ENCODE data around the gene MUC6.

The MUC6 gene

DNA sequence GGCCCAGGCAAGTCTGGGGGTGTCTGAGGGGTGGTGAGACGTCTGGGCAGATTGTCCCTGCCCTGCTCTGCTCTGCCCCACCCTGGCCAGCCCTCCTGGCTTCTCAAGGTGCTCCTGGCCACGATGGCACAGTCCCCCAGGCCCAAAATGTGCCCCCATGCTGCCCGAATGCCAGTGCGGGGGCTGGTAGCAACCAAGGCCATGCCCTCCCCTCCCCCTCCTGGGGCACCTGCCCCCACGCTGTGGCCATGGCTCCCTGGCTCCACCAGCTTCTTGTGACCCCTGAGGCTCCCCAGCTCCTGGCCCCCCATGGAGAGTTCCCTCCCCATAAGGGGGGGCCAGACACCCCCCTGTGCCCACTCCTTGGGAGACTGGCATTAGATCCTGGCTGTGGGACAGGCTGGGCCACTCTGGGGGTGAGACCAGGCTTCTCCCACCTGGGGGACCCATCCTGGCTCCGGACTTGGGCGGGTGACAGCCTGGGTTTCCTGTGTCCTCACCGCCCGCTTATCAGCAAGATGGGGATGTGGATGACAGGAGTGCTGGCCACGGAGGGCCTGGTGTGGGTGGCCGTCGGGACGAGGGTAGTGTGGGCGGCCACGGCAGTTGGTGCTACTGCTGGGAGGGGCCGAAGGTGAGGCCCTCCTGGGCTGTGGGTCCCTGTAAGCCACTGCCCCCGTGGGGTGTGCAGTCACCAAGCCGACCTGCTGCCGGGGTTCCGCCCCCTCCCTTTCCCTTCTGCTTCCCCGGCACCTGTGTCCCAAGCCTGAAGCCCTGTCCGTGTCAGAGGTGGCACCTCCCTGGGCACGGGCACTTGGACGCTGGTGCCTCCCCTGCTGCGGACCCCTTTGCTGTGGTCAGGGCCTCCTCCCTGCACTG is 15.9 kb upstream of the MUC6 start:
- DNase-seq (ENCODE audit: low spot score): no peak

DNA sequence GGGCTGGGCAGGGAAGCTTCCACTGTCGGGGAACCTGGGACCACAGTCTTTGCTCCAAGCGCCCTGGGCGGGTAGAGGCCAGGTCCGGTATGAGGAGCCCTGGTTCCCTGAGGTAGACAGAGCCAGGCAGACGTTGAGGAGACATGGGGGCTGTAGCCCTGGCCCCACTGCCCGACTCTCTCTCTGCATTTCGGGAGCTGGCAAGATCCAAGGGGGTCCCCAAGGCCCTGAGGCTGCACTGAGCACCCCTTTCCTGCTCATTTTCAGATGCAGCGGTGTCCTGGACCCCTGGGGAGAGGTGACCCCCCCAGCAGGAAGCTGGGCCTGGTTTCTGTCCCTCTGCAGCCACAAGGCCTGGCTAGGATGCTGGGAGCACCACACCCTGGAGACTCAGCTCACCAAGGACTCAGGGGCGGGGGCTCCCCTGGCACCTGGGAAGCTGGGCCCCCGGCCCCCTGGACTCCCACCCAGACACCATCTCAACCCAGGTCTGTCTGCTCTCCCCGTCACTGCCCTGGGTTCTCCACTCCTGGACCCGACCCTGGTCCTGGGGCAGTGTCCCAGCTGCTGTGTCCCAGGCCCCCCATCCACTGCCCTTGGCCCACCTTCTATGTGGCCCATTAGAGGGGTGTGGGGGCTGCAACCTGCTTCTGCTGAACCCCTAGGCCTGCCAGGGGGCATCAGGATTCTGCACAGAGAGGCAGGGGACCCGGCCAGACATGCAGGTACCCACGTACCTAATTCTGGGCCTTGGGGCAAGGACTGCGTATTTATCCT is 15.0 kb upstream of the MUC6 start:
- DNase-seq (ENCODE audit: low spot score): no peak

GRCh38 chr11:1050581-1051355 is 14.2 kb upstream of the MUC6 start:
- peak; percentile 72 for DNase-seq (ENCODE audit: low spot score)

- DNase-seq (ENCODE audit: low spot score): no peak
These were observed 13.5 kb upstream of the MUC6 start for GRCh38 chr11:1049911-1050580.

- DNase-seq (ENCODE audit: low spot score): no peak
These were observed 12.9 kb upstream of the MUC6 start for GRCh38 chr11:1049431-1049891.

- no peak for DNase-seq (ENCODE audit: low spot score)
These were observed 12.5 kb upstream of the MUC6 start for GRCh38 chr11:1049071-1049405.

GRCh38 chr11:1048375-1049070 is 12.0 kb upstream of the MUC6 start:
- no peak for DNase-seq (ENCODE audit: low spot score)

DNA sequence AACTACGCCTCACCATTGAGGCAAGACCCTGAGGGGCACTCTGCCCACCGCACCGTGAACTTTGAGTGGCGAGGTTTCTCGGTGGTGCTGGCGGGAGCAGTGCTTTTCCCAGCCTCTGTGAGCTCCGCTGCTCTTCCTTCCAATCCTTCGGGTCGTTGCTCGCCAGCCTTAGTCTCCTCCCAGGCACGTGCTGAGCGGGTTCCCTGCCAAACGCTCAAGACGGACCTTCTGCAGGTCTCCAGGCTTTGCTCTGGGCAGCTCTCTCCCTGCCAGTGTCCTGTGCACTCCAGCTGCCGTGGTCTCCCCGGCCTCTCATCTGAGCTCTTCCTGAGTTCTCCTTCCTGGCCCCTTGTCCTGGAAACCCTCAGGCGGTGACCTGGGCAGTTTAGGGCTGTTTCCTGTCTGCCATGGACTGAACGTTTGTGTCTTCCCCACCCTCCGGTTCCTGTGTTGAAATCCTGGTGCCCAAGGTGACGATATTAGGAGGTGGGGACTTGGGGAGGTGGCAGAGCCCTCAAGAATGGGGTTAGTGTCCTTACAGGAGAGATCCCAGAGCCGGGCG is 11.2 kb upstream of the MUC6 start:
- DNase-seq (ENCODE audit: low spot score): no peak

DNA sequence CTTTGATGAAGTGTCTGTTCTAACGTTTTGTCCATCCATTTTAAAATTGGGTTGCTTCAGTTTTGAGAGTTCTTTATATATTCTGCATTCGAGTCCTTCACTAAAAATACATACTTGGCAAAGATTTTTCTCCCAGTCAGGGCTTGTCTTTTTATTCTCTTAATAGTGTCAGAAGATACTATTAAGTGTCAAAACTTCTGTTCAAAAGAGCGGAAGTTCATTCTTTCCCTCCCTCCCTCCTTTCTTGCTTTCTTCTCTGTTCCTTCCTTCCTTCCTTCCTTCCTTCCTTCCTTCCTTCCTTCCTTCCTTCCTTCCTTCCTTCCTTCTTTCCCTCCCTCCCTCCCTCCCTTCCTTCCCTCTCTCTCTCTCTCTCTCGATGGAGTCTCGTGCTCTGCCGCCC is 7.6 kb upstream of the MUC6 start:
- DNase-seq (ENCODE audit: low spot score): no peak

GRCh38 chr11:1043563-1044096 is 7.1 kb upstream of the MUC6 start:
- no peak for DNase-seq (ENCODE audit: low spot score)

DNA sequence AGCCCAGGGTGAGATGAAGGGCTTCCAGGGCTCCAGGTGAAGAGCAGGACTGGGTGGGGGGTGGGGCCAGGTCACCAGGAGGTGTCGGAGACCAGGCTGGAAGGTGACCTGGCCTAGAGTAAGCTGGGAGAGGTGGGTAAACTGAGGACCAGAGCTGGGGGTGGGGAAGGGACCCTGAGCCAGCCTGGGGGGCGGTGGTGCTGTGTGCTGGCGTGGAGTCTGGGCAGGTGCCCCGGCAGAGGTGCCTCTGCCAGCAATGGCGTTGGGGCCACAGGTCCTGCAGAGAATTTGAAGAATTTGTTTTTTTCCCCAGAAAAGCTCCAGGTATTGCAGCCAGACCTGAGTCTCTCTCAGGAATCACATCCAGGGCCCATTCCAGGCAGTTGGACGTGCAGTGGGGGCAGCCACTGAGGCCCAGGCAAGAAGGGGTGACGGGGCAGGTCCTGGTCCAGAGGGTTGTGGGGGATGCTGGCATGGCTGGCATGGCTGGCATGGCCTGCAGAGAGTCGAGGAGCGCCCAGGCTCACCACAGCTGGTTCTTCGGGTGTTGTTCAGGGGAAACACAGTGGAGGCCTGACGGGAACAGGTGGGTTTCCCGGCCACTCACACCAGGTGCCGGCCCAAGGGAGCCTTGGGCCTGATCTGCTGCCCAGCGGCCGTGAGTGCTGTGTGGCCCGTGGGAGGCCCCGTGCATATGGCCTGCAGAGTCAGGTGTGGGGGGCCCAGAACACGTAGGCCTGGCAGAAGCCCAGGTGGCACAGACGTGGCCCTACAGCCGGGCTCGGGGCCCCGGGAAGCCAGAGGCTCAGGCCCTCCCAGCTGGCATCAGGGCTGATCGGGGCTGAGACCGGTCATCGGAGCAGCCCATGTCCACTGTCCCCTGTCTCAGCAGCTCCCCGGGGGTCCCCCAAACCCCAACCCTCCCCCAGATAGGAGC is 6.4 kb upstream of the MUC6 start:
- DNase-seq (ENCODE audit: low spot score): no peak

GRCh38 chr11:1041936-1042608 is 5.6 kb upstream of the MUC6 start:
- DNase-seq (ENCODE audit: low spot score): no peak

GRCh38 chr11:1041471-1041870 is 5.0 kb upstream of the MUC6 start:
- DNase-seq (ENCODE audit: low spot score): no peak

DNA sequence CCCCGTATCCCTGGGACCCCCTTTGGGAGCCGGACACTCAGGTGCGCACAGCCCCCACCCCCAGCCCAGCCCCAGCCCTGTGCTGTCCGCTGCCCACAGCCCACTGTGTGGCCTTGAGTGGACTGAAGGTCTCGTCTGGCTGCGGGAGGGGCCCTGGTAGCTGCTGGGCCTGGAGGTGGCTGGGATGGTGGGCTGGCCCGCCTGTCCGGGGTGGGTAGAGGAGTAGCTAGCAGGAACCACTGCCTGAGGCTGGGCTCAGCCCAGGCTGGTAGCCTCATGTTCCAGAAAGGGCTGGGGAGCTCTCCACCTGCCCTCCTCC is 4.6 kb upstream of the MUC6 start:
- no peak for DNase-seq (ENCODE audit: low spot score)

DNA sequence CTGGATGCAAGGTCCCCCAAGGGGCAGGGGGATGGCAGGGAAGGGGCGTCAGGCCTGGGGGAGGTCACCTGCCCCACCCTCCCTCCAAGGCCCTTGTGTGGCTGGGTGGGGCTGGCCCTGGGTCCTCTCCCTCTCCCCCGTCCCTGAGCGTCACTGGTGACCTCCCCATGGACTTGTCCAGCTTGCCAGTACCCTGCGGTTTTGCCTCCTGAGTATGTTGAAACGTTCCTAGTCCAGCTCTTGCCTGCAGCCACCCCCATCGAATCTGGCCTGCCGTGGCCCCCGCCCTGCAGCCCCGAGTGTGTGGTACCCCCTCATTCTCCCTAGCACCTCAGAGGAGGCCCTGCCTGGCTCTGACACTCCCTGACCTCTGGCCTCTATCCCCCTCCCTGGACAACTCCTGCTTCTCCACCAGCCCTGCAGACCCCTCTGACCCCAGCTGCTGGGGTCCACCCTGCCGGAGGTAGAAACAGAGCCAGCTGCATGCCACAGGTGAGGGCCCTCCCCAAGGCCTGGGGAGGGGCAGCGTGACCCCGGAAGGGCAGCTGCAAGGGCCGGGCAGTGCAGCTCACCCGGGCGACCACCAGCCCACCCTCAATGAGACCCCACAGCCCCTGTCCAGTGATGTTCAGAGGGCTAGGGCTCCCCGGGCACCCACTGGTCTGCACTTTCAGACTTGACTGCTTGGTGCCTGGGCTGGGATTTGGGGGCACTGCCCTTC is 4.1 kb upstream of the MUC6 start:
- DNase-seq (ENCODE audit: low spot score): no peak

- DNase-seq (ENCODE audit: low spot score): no peak
These were observed 3.2 kb upstream of the MUC6 start for GRCh38 chr11:1039481-1040427.

GRCh38 chr11:1038921-1039320 is 2.4 kb upstream of the MUC6 start:
- no peak for DNase-seq (ENCODE audit: low spot score)
